H1 (cell line): ENCODE measurements around the gene RFPL2. TPM values are rescaled to one million over a fixed set of nuclear protein-coding genes. Genes with fewer than 3 reads are reported as not detected.

Experiments used
- CTCF ChIA-PET: fragments of 300-600 bp; sonication (Branson Sonifier 250); formaldehyde crosslinking; loops from one replicate; lab custom pipeline; 2021; ENCODE audit not compliant: partially characterized antibody; lab: Charles Lee
- POLR2A ChIA-PET: fragments of 300-600 bp; sonication (Branson Sonifier 250); formaldehyde crosslinking; loops from one replicate; lab custom pipeline; 2021; ENCODE audit warnings: inconsistent platforms; ENCODE audit not compliant: partially characterized antibody; lab: Charles Lee
- DNase-seq, 2 experiments: peaks; one replicate each; pipeline versions ENCODE4 v3.0.0 to v3.0.0-alpha.2; 2010 to 2022; ENCODE audit warnings: low spot score in 2 of 2, low read depth in 1 of 2, mixed read lengths in 1 of 2
- FAIRE-seq: peaks from 2 replicates; lab custom pipeline; 2011; peaks lifted over from hg19 to GRCh38; lab: Jason Lieb, UNC
- H2AFZ ChIP-seq: 2 replicates; pipeline ENCODE4 v1.8.1; 2012; ENCODE audit warnings: low read length, inconsistent platforms
- H2AK5ac ChIP-seq: 2 replicates; pipeline ENCODE4 v1.6.1; 2013; ENCODE audit warnings: low read depth, low read length
- H2BK120ac ChIP-seq: replicated peaks from 2 replicates; pipeline ENCODE3; 2013; ENCODE audit warnings: low read depth, low read length, inconsistent platforms
- H2BK12ac ChIP-seq: 2 replicates; pipeline ENCODE4 v1.6.1; 2013; ENCODE audit warnings: low read depth, low read length
- H2BK15ac ChIP-seq: 2 replicates; pipeline ENCODE4 v1.6.1; 2013; ENCODE audit warnings: low read length
- H2BK20ac ChIP-seq: 2 replicates; pipeline ENCODE4 v1.6.1; 2013; ENCODE audit warnings: low read length
- H2BK5ac ChIP-seq: 2 replicates; pipeline ENCODE4 v1.6.1; 2013; ENCODE audit warnings: low read depth, low read length
- H3K14ac ChIP-seq: 2 replicates; pipeline ENCODE4 v1.6.1; 2013; ENCODE audit warnings: inconsistent platforms; ENCODE audit not compliant: insufficient read length
- H3K18ac ChIP-seq: 2 replicates; pipeline ENCODE4 v1.6.1; 2013; ENCODE audit warnings: low read length; ENCODE audit errors: extremely low read depth
- H3K23ac ChIP-seq: 2 replicates; pipeline ENCODE4 v1.6.1; 2013; ENCODE audit warnings: inconsistent platforms; ENCODE audit not compliant: insufficient read length
- H3K23me2 ChIP-seq: 2 replicates; pipeline ENCODE4 v1.6.1; 2013; ENCODE audit warnings: low read depth, low read length
- H3K27ac ChIP-seq: 2 replicates; pipeline ENCODE4 v1.6.1; 2011; ENCODE audit warnings: low read depth, low read length, inconsistent platforms
- H3K27me3 ChIP-seq, 4 experiments: replicated peaks in 1 of 4; 1 replicate in 1 of 4; 2 replicates in 3 of 4; pipeline versions ENCODE4 v1.6.1 to v1.8.1; 2011 to 2013; ENCODE audit warnings: low read length in 3 of 4, mild to moderate bottlenecking in 3 of 4, inconsistent platforms in 2 of 4, mixed read lengths in 2 of 4, moderate library complexity in 1 of 4; ENCODE audit not compliant: control insufficient read depth in 3 of 4, insufficient read depth in 3 of 4; ENCODE audit errors: extremely low read depth in 1 of 4
- H3K36me3 ChIP-seq, 4 experiments: 2 replicates each; pipeline versions ENCODE4 v1.6.1 to v1.8.1; 2011 to 2013; ENCODE audit warnings: mild to moderate bottlenecking in 4 of 4, low read length in 3 of 4, moderate library complexity in 2 of 4, control low read depth in 1 of 4, inconsistent platforms in 1 of 4; ENCODE audit not compliant: insufficient read depth in 4 of 4, control insufficient read depth in 2 of 4
- H3K4ac ChIP-seq: replicated peaks from 2 replicates; pipeline ENCODE3; 2013; ENCODE audit warnings: low read length, low read depth, mixed read lengths, inconsistent platforms; ENCODE audit not compliant: insufficient read length
- H3K4me1 ChIP-seq, 4 experiments: replicated peaks in 1 of 4; 1 replicate in 1 of 4; 2 replicates in 3 of 4; pipeline versions ENCODE4 v1.6.1 to v1.8.1; 2011 to 2013; ENCODE audit warnings: low read length in 3 of 4, inconsistent platforms in 2 of 4, mixed read lengths in 1 of 4; ENCODE audit not compliant: insufficient read depth in 4 of 4, control insufficient read depth in 3 of 4
- H3K4me2 ChIP-seq, 2 experiments: 2 replicates each; pipeline versions ENCODE4 v1.6.1 to v1.8.1; 2011 to 2013; ENCODE audit warnings: low read depth in 2 of 2, low read length in 2 of 2, control low read depth in 1 of 2, inconsistent platforms in 1 of 2, mild to moderate bottlenecking in 1 of 2; ENCODE audit not compliant: insufficient read depth in 1 of 2
- H3K4me3 ChIP-seq, 4 experiments: fragments of 200-600, 300-600 bp in 1 of 4; sonication (generic), shearing (Covaris generic), sonication (Bioruptor Twin) in 1 of 4; 2 replicates each; pipeline versions ENCODE4 v1.5.1 to v1.8.1; 2011 to 2016; ENCODE audit warnings: low read length in 4 of 4, low read depth in 3 of 4, control low read depth in 2 of 4, inconsistent platforms in 2 of 4, mild to moderate bottlenecking in 2 of 4, mixed read lengths in 1 of 4, moderate library complexity in 1 of 4; ENCODE audit not compliant: insufficient read depth in 2 of 4; ENCODE audit errors: extremely low read depth in 1 of 4
- H3K56ac ChIP-seq: replicated peaks from 2 replicates; pipeline ENCODE3; 2013; ENCODE audit warnings: low read depth, mild to moderate bottlenecking, mixed read lengths, low read length, inconsistent platforms; ENCODE audit not compliant: insufficient read length
- H3K79me1 ChIP-seq: 2 replicates; pipeline ENCODE4 v1.6.1; 2013; ENCODE audit warnings: low read depth, low read length, control low read depth
- H3K79me2 ChIP-seq, 2 experiments: 2 replicates each; pipeline versions ENCODE4 v1.6.1 to v1.8.1; 2012 to 2013; ENCODE audit warnings: low read length in 2 of 2, mild to moderate bottlenecking in 2 of 2, inconsistent platforms in 1 of 2; ENCODE audit not compliant: insufficient read depth in 2 of 2, control insufficient read depth in 1 of 2
- H3K9ac ChIP-seq, 4 experiments: replicated peaks in 1 of 4; 1 replicate in 1 of 4; 2 replicates in 3 of 4; pipeline versions ENCODE4 v1.6.1 to v1.8.1; 2011 to 2013; ENCODE audit warnings: low read depth in 3 of 4, low read length in 3 of 4, control low read depth in 2 of 4, mild to moderate bottlenecking in 2 of 4, moderate library complexity in 2 of 4, inconsistent platforms in 1 of 4; ENCODE audit errors: extremely low read depth in 1 of 4
- H3K9me3 ChIP-seq, 2 experiments: 2 replicates each; pipeline versions ENCODE4 v1.6.1 to v1.8.1; 2012 to 2013; ENCODE audit warnings: mild to moderate bottlenecking in 2 of 2, moderate library complexity in 2 of 2, control low read depth in 1 of 2, inconsistent platforms in 1 of 2, low read depth in 1 of 2, low read length in 1 of 2, mixed read lengths in 1 of 2; ENCODE audit not compliant: insufficient read depth in 2 of 2
- H4K20me1 ChIP-seq, 2 experiments: replicated peaks in 1 of 2; 2 replicates each; pipeline versions ENCODE3 to v1.8.1; 2011 to 2013; ENCODE audit warnings: inconsistent platforms in 2 of 2, low read length in 2 of 2, mild to moderate bottlenecking in 1 of 2; ENCODE audit not compliant: insufficient read depth in 2 of 2, control insufficient read depth in 1 of 2
- H4K5ac ChIP-seq: 2 replicates; pipeline ENCODE4 v1.6.1; 2013; ENCODE audit warnings: low read length, low read depth, mixed read lengths, inconsistent platforms; ENCODE audit not compliant: insufficient read length
- H4K8ac ChIP-seq: 2 replicates; pipeline ENCODE4 v1.8.0; 2013; ENCODE audit warnings: mild to moderate bottlenecking, moderate library complexity, low read length, inconsistent platforms; ENCODE audit not compliant: insufficient read depth; ENCODE audit errors: extremely low read depth
- H4K91ac ChIP-seq: replicated peaks from 2 replicates; pipeline ENCODE3; 2013; ENCODE audit warnings: low read length, mixed read lengths, inconsistent platforms; ENCODE audit not compliant: insufficient read length
- WGBS, 2 experiments: shearing (Covaris generic) in 1 of 2; methylation state at CpG; one replicate each; pipeline versions ENCODE4 v1.1.6 to v1.1.7; 2013 to 2015; ENCODE audit warnings: low lambda C conversion rate in 2 of 2, mixed read lengths in 2 of 2, inconsistent platforms in 1 of 2, low coverage in 1 of 2, missing lambda C conversion rate in 1 of 2; ENCODE audit not compliant: insufficient replicate concordance in 2 of 2, insufficient coverage in 1 of 2, insufficient read length in 1 of 2; ENCODE audit errors: extremely low coverage in 1 of 2, missing lambda C conversion rate in 1 of 2; 5-methylcytosine and 5-hydroxymethylcytosine counted together
- polyA plus RNA-seq, 7 experiments: library from polyadenylated mRNA; depleted of rRNA in 3 of 7; stranded (reverse) in 5 of 7; unstranded in 2 of 7; fragments of >200 nt in 5 of 7; fragments of 200-250 nt in 2 of 7; gene quantifications; 1 replicate in 5 of 7; 2 replicates in 1 of 7; 4 replicates in 1 of 7; pipeline versions ENCODE4 v1.2.1 to v1.2.3, GENCODE V29; 2011 to 2013; ENCODE audit warnings: missing spikeins in 2 of 7, mixed read lengths in 2 of 7
- total RNA-seq: library from RNA; stranded (reverse); fragmentation: NEBNext Ultra II Directional; extraction: Animal tissue kit (Norgen Biotek cat#: 25700); gene quantifications from 2 replicates; pipeline ENCODE4 v1.2.1, GENCODE V29; 2021

Gene RFPL2
- total and polyA plus RNA-seq, 2 of the 8 experiments (the other 6 are each of a cell fraction or from before 2014, with no cell fraction given) = 0.15 to 0.19 TPM

GRCh38 chr22:32200752-32201151 is 4.1 kb downstream of the RFPL2 start:
- H2BK5ac ChIP-seq = no peak overlapping the region
- H2BK15ac ChIP-seq = no peak overlapping the region
- WGBS, 2 experiments = 81% methylated on average over 8 of the region's 10 CpGs; no CpG with 5 or more reads in 1 of the 2 experiments
- H3K23me2 ChIP-seq = peaks cover 20% of the 10 kb centered on the region
- peak overlapping the region; percentile 19 for H4K91ac ChIP-seq
- no peak overlapping the region for H3K56ac ChIP-seq
- no peaks in the 10 kb centered on the region for H3K9me3 ChIP-seq
- ChIA-PET CTCF (interaction anchor here (0.6 to 2.6 kb wide), 7 partner anchors 11 to 825 kb away, joined by 3 to 16 read pairs (median 5); no protein-coding TSS in a partner anchor), POLR2A (interaction anchor here (0.7 kb wide), 1 partner anchor 16 kb away, joined by 3 read pairs; no protein-coding TSS in a partner anchor)
- H2BK12ac ChIP-seq = no peak overlapping the region
- H2BK120ac ChIP-seq = no peak overlapping the region
- H3K4me2 ChIP-seq = no peak overlapping the region
- no peak overlapping the region for H2AK5ac ChIP-seq
- no peak overlapping the region for H3K27ac ChIP-seq
- H3K14ac ChIP-seq = no peak overlapping the region
- no peak overlapping the region for H3K9ac ChIP-seq
- H3K4me3 ChIP-seq = no peak overlapping the region
- H3K79me2 ChIP-seq = no peaks in the 10 kb centered on the region
- no peaks in the 10 kb centered on the region for H3K36me3 ChIP-seq
- H3K27me3 ChIP-seq = peaks cover 17 to 43% (median 36%) of the 10 kb centered on the region in 4 experiments
- no peaks in the 10 kb centered on the region for H3K79me1 ChIP-seq
- no peak overlapping the region for H3K23ac ChIP-seq
- H3K18ac ChIP-seq = no peak overlapping the region
- no peak overlapping the region for H2AFZ ChIP-seq
- DNase-seq (no peak), FAIRE-seq (no peak)
- H4K5ac ChIP-seq = no peak overlapping the region
- H2BK20ac ChIP-seq = no peak overlapping the region
- H3K4me1 ChIP-seq = peaks cover 0 to 26% (median 12%) of the 10 kb centered on the region in 4 experiments; a peak in 5 of 7 replicates
- peaks cover 0 to 1% of the 10 kb centered on the region in 2 experiments for H4K20me1 ChIP-seq
- H3K4ac ChIP-seq = no peak overlapping the region
- H4K8ac ChIP-seq = no peak overlapping the region
